Parathyroid adenoma (tissue), 2 donors: ENCODE measurements around the gene GPC5.

ENCODE experiments used
- H2AFZ ChIP-seq: fragments of 300-600 bp; sonication (generic); one replicate; pipeline ENCODE4 v1.7.0; 2017; ENCODE audit warnings: antibody characterized with exemption, mild to moderate bottlenecking
- H3K27ac ChIP-seq: fragments of 300-600 bp; sonication (generic); one replicate; pipeline ENCODE4 v1.7.0; 2017
- H3K27me3 ChIP-seq: fragments of 300-600 bp; sonication (generic); one replicate; pipeline ENCODE4 v1.7.0; 2017; ENCODE audit warnings: low read length; ENCODE audit not compliant: control insufficient read depth, insufficient read depth
- H3K36me3 ChIP-seq: fragments of 300-600 bp; sonication (generic); one replicate; pipeline ENCODE4 v1.7.0; 2017; ENCODE audit warnings: low read length; ENCODE audit not compliant: control insufficient read depth, insufficient read depth
- H3K4me1 ChIP-seq: fragments of 300-600 bp; sonication (generic); one replicate; pipeline ENCODE4 v1.7.0; 2017; ENCODE audit warnings: control low read depth
- H3K4me2 ChIP-seq: fragments of 300-600 bp; sonication (generic); one replicate; pipeline ENCODE4 v1.7.0; 2017; ENCODE audit warnings: low read length
- H3K4me3 ChIP-seq: fragments of 300-600 bp; sonication (generic); one replicate; pipeline ENCODE4 v1.7.0; 2017; ENCODE audit warnings: low read depth, low read length
- H3K79me2 ChIP-seq: fragments of 300-600 bp; sonication (generic); one replicate; pipeline ENCODE4 v1.7.0; 2017; ENCODE audit warnings: control low read depth
- H3K9ac ChIP-seq: fragments of 300-600 bp; sonication (generic); one replicate; pipeline ENCODE4 v1.7.0; 2017; ENCODE audit warnings: mild to moderate bottlenecking
- H3K9me3 ChIP-seq: fragments of 300-600 bp; sonication (generic); one replicate; pipeline ENCODE4 v1.7.0; 2017; ENCODE audit warnings: low read length; ENCODE audit not compliant: control insufficient read depth
- CTCF ChIP-seq: fragments of 300-600 bp; sonication (generic); IDR thresholded peaks from one replicate; pipeline ENCODE4 v1.7.0; 2017; ENCODE audit warnings: antibody characterized with exemption, mild to moderate bottlenecking
- donor health status: primary hyperparathyroidism.

Gene GPC5

GRCh38 chr13:92444244-92444643, 1045.8 kb downstream of the GPC5 start:
- no peaks in the 10 kb centered on the region for H3K4me1 ChIP-seq
- H3K4me3 ChIP-seq = no peak overlapping the region
- no peaks in the 10 kb centered on the region for H3K9me3 ChIP-seq
- no peak for TF ChIP-seq CTCF
- no peak overlapping the region for H3K9ac ChIP-seq
- no peaks in the 10 kb centered on the region for H3K27me3 ChIP-seq
- no peaks in the 10 kb centered on the region for H3K36me3 ChIP-seq
- H3K4me2 ChIP-seq = no peak overlapping the region
- H3K79me2 ChIP-seq = no peaks in the 10 kb centered on the region
- H2AFZ ChIP-seq = no peak overlapping the region
- no peak overlapping the region for H3K27ac ChIP-seq

GRCh38 chr13:92451060-92451459, 1052.6 kb downstream of the GPC5 start:
- Histone ChIP-seq H3K4me3 (no peak overlapping the region), H3K27ac (no peak overlapping the region), H3K36me3 (no peaks in the 10 kb centered on the region), H3K9me3 (no peaks in the 10 kb centered on the region), H3K27me3 (no peaks in the 10 kb centered on the region), H3K9ac (no peak overlapping the region), H2AFZ (no peak overlapping the region), H3K4me2 (no peak overlapping the region), H3K4me1 (no peaks in the 10 kb centered on the region), H3K79me2 (no peaks in the 10 kb centered on the region)
- no peak for TF ChIP-seq CTCF

GRCh38 chr13:92452840-92453239, 1054.4 kb downstream of the GPC5 start:
- H2AFZ ChIP-seq = no peak overlapping the region
- no peak overlapping the region for H3K9ac ChIP-seq
- H3K4me3 ChIP-seq = no peak overlapping the region
- H3K4me1 ChIP-seq = no peaks in the 10 kb centered on the region
- no peak overlapping the region for H3K27ac ChIP-seq
- TF ChIP-seq CTCF = no peak
- H3K36me3 ChIP-seq = no peaks in the 10 kb centered on the region
- no peaks in the 10 kb centered on the region for H3K79me2 ChIP-seq
- no peak overlapping the region for H3K4me2 ChIP-seq
- H3K9me3 ChIP-seq = no peaks in the 10 kb centered on the region
- H3K27me3 ChIP-seq = no peaks in the 10 kb centered on the region

GRCh38 chr13:92459306-92459705, 1060.9 kb downstream of the GPC5 start:
- no peaks in the 10 kb centered on the region for H3K79me2 ChIP-seq
- no peaks in the 10 kb centered on the region for H3K36me3 ChIP-seq
- no peak overlapping the region for H3K27ac ChIP-seq
- H3K9me3 ChIP-seq = no peaks in the 10 kb centered on the region
- no peak for TF ChIP-seq CTCF
- H2AFZ ChIP-seq = no peak overlapping the region
- H3K9ac ChIP-seq = no peak overlapping the region
- no peak overlapping the region for H3K4me3 ChIP-seq
- no peaks in the 10 kb centered on the region for H3K27me3 ChIP-seq
- no peaks in the 10 kb centered on the region for H3K4me1 ChIP-seq
- H3K4me2 ChIP-seq = no peak overlapping the region

GRCh38 chr13:92460479-92460878, 1062.1 kb downstream of the GPC5 start:
- no peak overlapping the region for H3K27ac ChIP-seq

More at GRCh38 chr13:92460479-92460878, 1062.1 kb downstream of the GPC5 start:
- Histone ChIP-seq H3K27me3 (no peaks in the 10 kb centered on the region), H3K4me3 (no peak overlapping the region), H3K4me2 (no peak overlapping the region), H3K36me3 (no peaks in the 10 kb centered on the region), H3K79me2 (no peaks in the 10 kb centered on the region), H3K4me1 (no peaks in the 10 kb centered on the region), H2AFZ (no peak overlapping the region), H3K9ac (no peak overlapping the region), H3K9me3 (no peaks in the 10 kb centered on the region)
- no peak for TF ChIP-seq CTCF
